ENCODE data around the gene RCOR1. TPM values are rescaled to one million over a fixed set of nuclear protein-coding genes. Genes with fewer than 3 reads are reported as not detected.

RCOR1 gene
- total RNA-seq, 1 experiment from 2014 or later, result 25.4 TPM

DNA sequence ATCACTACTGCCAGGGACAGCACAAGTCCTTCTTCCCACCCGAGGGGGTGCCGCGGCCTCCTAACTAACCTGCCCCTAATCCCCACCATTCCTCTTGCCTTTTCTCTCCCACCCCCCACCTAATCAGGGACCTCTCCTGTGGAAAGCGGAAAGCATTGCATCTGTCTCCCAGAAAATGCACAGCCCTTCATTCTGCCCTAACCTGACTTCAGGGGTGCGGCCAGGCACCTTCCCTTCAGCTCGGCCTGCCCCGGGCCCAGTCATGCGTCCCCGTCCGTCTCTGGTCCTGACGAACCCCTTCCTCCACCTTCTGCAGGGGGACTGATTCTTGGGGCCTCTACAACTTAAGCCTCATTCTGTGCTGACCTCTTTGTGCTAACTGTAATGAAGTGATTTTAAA lies 140.9 kb downstream of the RCOR1 start:
- H3K4me1 Mint-ChIP-seq, result 0 out of 2 replicates have a peak, but pooled peaks cover 2% of the 10 kb centered on the region
- POLR2A ChIA-PET, result no interaction called here
- CTCF ChIA-PET, result no interaction called here
- H3K36me3 Mint-ChIP-seq, result peaks cover 6% of the 10 kb centered on the region; the same call in 1 of the 2 replicates
- H3K9me3 Mint-ChIP-seq, result no peaks in the 10 kb centered on the region
- no peaks in the 10 kb centered on the region for H3K27me3 Mint-ChIP-seq (ENCODE audit: low read depth)
- no peak overlapping the region for H3K4me3 Mint-ChIP-seq
- peak overlapping the region; percentile 74; the same call in 1 of the 2 replicates for H3K27ac Mint-ChIP-seq
- TF ChIP-seq, protein P1, sequence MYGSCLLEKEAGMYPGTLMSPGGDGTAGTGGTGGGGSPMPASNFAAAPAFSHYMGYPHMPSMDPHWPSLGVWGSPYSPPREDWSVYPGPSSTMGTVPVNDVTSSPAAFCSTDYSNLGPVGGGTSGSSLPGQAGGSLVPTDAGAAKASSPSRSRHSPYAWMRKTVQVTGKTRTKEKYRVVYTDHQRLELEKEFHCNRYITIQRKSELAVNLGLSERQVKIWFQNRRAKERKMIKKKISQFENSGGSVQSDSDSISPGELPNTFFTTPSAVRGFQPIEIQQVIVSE (CRISPR knock-in tag; IDR thresholded peaks at IDR 0.05; ENCODE audit: borderline replicate concordance), result no peak
- no peak for TF ChIP-seq OVOL2 (CRISPR knock-in tag; IDR thresholded peaks at IDR 0.05; ENCODE audit: borderline replicate concordance)
- TF ChIP-seq, protein P2, sequence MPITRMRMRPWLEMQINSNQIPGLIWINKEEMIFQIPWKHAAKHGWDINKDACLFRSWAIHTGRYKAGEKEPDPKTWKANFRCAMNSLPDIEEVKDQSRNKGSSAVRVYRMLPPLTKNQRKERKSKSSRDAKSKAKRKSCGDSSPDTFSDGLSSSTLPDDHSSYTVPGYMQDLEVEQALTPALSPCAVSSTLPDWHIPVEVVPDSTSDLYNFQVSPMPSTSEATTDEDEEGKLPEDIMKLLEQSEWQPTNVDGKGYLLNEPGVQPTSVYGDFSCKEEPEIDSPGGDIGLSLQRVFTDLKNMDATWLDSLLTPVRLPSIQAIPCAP (CRISPR knock-in tag; IDR thresholded peaks at IDR 0.05), result no peak
- no peak for TF ChIP-seq CREB1 (CRISPR knock-in tag; IDR thresholded peaks at IDR 0.05)
- no peak for TF ChIP-seq HMGA2 (CRISPR knock-in tag; IDR thresholded peaks at IDR 0.05)
- no peak for TF ChIP-seq EMX1 (CRISPR knock-in tag; IDR thresholded peaks at IDR 0.05)
- TF ChIP-seq, protein P3, sequence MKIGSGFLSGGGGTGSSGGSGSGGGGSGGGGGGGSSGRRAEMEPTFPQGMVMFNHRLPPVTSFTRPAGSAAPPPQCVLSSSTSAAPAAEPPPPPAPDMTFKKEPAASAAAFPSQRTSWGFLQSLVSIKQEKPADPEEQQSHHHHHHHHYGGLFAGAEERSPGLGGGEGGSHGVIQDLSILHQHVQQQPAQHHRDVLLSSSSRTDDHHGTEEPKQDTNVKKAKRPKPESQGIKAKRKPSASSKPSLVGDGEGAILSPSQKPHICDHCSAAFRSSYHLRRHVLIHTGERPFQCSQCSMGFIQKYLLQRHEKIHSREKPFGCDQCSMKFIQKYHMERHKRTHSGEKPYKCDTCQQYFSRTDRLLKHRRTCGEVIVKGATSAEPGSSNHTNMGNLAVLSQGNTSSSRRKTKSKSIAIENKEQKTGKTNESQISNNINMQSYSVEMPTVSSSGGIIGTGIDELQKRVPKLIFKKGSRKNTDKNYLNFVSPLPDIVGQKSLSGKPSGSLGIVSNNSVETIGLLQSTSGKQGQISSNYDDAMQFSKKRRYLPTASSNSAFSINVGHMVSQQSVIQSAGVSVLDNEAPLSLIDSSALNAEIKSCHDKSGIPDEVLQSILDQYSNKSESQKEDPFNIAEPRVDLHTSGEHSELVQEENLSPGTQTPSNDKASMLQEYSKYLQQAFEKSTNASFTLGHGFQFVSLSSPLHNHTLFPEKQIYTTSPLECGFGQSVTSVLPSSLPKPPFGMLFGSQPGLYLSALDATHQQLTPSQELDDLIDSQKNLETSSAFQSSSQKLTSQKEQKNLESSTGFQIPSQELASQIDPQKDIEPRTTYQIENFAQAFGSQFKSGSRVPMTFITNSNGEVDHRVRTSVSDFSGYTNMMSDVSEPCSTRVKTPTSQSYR (CRISPR knock-in tag; IDR thresholded peaks at IDR 0.05), result no peak
- no peak for TF ChIP-seq ATF1 (CRISPR knock-in tag; IDR thresholded peaks at IDR 0.05)
- TF ChIP-seq SOX15 (CRISPR knock-in tag; IDR thresholded peaks at IDR 0.05), result no peak
- TF ChIP-seq FOXK1 (CRISPR knock-in tag; IDR thresholded peaks at IDR 0.05), result no peak
- TF ChIP-seq TEAD1 (CRISPR knock-in tag; IDR thresholded peaks at IDR 0.05), result no peak
- TF ChIP-seq ZNF219 (CRISPR knock-in tag; IDR thresholded peaks at IDR 0.05; ENCODE audit: borderline replicate concordance), result no peak
- no peak for TF ChIP-seq RELA (CRISPR knock-in tag; IDR thresholded peaks at IDR 0.05; ENCODE audit: borderline replicate concordance)
- ATAC-seq (no peak), DNase-seq (ENCODE audit: low spot score) (no peak)

DNA sequence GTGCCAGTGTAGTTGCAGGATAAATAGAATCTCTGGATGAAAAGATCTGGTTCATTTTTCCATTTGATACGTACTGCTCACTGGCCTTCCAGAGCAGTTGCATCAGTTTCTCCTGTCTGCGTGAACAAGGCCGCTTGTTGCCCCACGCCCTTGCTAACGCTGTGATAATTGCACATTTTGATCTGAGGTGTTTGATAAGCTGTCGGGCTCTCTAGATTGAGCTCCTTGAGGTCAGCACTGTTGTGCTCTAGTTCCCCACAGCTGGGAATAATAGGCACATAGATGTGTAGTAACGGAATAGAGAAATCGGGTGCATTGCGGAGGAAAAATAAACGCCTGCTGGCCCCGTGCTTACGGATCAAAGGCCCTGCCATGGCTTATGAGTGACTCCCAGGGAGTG lies 142.0 kb downstream of the RCOR1 start:
- ChIA-PET POLR2A (no interaction called here), CTCF (interaction anchor here (1.6 kb wide), 1 partner anchor 210 kb away, joined by 4 read pairs; no protein-coding TSS in a partner anchor)
- no peak overlapping the region for H3K27ac Mint-ChIP-seq
- H3K36me3 Mint-ChIP-seq, result peaks cover 2% of the 10 kb centered on the region; the same call in 1 of the 2 replicates
- H3K4me1 Mint-ChIP-seq, result 0 out of 2 replicates have a peak, but pooled peaks cover 2% of the 10 kb centered on the region
- H3K27me3 Mint-ChIP-seq (ENCODE audit: low read depth), result no peaks in the 10 kb centered on the region
- ATAC-seq (no peak), DNase-seq (ENCODE audit: low spot score) (no peak)
- H3K4me3 Mint-ChIP-seq, result no peak overlapping the region
- H3K9me3 Mint-ChIP-seq, result no peaks in the 10 kb centered on the region
- no peak for TF ChIP-seq TCF7 (CRISPR knock-in tag; IDR thresholded peaks at IDR 0.05; ENCODE audit: low read depth)
- no peak for TF ChIP-seq ELF4 (CRISPR knock-in tag; IDR thresholded peaks at IDR 0.05; ENCODE audit: low read depth)
- TF ChIP-seq NFYB (CRISPR knock-in tag; conservative IDR thresholded peaks at IDR 0.05; ENCODE audit: low read depth), result no peak
- TF ChIP-seq MYBL2 (CRISPR knock-in tag; IDR thresholded peaks at IDR 0.05), result no peak
- TF ChIP-seq, protein P4, sequence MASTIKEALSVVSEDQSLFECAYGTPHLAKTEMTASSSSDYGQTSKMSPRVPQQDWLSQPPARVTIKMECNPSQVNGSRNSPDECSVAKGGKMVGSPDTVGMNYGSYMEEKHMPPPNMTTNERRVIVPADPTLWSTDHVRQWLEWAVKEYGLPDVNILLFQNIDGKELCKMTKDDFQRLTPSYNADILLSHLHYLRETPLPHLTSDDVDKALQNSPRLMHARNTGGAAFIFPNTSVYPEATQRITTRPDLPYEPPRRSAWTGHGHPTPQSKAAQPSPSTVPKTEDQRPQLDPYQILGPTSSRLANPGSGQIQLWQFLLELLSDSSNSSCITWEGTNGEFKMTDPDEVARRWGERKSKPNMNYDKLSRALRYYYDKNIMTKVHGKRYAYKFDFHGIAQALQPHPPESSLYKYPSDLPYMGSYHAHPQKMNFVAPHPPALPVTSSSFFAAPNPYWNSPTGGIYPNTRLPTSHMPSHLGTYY (CRISPR knock-in tag; IDR thresholded peaks at IDR 0.05), result no peak
- TF ChIP-seq, protein P5, sequence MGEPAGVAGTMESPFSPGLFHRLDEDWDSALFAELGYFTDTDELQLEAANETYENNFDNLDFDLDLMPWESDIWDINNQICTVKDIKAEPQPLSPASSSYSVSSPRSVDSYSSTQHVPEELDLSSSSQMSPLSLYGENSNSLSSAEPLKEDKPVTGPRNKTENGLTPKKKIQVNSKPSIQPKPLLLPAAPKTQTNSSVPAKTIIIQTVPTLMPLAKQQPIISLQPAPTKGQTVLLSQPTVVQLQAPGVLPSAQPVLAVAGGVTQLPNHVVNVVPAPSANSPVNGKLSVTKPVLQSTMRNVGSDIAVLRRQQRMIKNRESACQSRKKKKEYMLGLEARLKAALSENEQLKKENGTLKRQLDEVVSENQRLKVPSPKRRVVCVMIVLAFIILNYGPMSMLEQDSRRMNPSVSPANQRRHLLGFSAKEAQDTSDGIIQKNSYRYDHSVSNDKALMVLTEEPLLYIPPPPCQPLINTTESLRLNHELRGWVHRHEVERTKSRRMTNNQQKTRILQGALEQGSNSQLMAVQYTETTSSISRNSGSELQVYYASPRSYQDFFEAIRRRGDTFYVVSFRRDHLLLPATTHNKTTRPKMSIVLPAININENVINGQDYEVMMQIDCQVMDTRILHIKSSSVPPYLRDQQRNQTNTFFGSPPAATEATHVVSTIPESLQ (CRISPR knock-in tag; IDR thresholded peaks at IDR 0.05), result no peak
- TF ChIP-seq, protein P6, sequence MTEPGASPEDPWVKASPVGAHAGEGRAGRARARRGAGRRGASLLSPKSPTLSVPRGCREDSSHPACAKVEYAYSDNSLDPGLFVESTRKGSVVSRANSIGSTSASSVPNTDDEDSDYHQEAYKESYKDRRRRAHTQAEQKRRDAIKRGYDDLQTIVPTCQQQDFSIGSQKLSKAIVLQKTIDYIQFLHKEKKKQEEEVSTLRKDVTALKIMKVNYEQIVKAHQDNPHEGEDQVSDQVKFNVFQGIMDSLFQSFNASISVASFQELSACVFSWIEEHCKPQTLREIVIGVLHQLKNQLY (CRISPR knock-in tag; IDR thresholded peaks at IDR 0.05), result no peak
- TF ChIP-seq, protein P7, sequence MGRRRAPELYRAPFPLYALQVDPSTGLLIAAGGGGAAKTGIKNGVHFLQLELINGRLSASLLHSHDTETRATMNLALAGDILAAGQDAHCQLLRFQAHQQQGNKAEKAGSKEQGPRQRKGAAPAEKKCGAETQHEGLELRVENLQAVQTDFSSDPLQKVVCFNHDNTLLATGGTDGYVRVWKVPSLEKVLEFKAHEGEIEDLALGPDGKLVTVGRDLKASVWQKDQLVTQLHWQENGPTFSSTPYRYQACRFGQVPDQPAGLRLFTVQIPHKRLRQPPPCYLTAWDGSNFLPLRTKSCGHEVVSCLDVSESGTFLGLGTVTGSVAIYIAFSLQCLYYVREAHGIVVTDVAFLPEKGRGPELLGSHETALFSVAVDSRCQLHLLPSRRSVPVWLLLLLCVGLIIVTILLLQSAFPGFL (CRISPR knock-in tag; IDR thresholded peaks at IDR 0.05; ENCODE audit: borderline replicate concordance), result no peak
- TF ChIP-seq, protein P8, sequence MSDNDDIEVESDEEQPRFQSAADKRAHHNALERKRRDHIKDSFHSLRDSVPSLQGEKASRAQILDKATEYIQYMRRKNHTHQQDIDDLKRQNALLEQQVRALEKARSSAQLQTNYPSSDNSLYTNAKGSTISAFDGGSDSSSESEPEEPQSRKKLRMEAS (CRISPR knock-in tag; IDR thresholded peaks at IDR 0.05), result no peak
- no peak for TF ChIP-seq IRF2 (CRISPR knock-in tag; IDR thresholded peaks at IDR 0.05; ENCODE audit: borderline replicate concordance, low read depth)
- no peak for TF ChIP-seq ZNF396 (CRISPR knock-in tag; IDR thresholded peaks at IDR 0.05; ENCODE audit: borderline replicate concordance)
- no peak for TF ChIP-seq ZNF263 (CRISPR knock-in tag; IDR thresholded peaks at IDR 0.05; ENCODE audit: low read depth)
- TF ChIP-seq, protein P9, sequence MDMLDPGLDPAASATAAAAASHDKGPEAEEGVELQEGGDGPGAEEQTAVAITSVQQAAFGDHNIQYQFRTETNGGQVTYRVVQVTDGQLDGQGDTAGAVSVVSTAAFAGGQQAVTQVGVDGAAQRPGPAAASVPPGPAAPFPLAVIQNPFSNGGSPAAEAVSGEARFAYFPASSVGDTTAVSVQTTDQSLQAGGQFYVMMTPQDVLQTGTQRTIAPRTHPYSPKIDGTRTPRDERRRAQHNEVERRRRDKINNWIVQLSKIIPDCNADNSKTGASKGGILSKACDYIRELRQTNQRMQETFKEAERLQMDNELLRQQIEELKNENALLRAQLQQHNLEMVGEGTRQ (CRISPR knock-in tag; IDR thresholded peaks at IDR 0.05), result no peak
